ENCODE data around the gene EXTL2. TPM values are rescaled to one million over a fixed set of nuclear protein-coding genes. Genes with fewer than 3 reads are reported as not detected.
"Not testable (repeated sequence)": the region's sequence is repeated elsewhere in the genome, so short reads cannot be mapped to it uniquely, and the experiment has no call there.

The EXTL2 gene
- total and polyA plus RNA-seq, 2 donors, result 12.9 to 67.0 TPM

GRCh38 chr1:100891380-100891779 is 3.3 kb downstream of the EXTL2 start:
- no peak for DNase-seq (ENCODE audit: extremely low spot score)
- Histone ChIP-seq H3K4me3 (ENCODE audit: low read depth, low read length) (no peak overlapping the region), H3K4me1 (ENCODE audit: insufficient read depth) (no peaks in the 10 kb centered on the region), H3K36me3 (ENCODE audit: insufficient read depth) (peaks cover 2% of the 10 kb centered on the region), H3K27ac (ENCODE audit: low read depth) (no peak overlapping the region)
- WGBS, result 99% methylated on average over 1 of the region's 1 CpG

GRCh38 chr1:100889869-100890482 is 4.7 kb downstream of the EXTL2 start:
- H3K4me3 ChIP-seq (ENCODE audit: low read depth, low read length), result not testable (repeated sequence)

GRCh38 chr1:100889007-100889406 is 5.6 kb downstream of the EXTL2 start:
- WGBS, result 99% methylated on average over 1 of the region's 1 CpG

More at GRCh38 chr1:100889869-100890482, 4.7 kb downstream of the EXTL2 start:
- not testable (repeated sequence) for H3K27ac ChIP-seq (ENCODE audit: low read depth); H3K4me1 ChIP-seq (ENCODE audit: insufficient read depth); H3K36me3 ChIP-seq (ENCODE audit: insufficient read depth); DNase-seq (ENCODE audit: extremely low spot score)
- WGBS, result 100% methylated on average over 2 of the region's 2 CpGs

GRCh38 chr1:100883963-100884362 is 10.7 kb downstream of the EXTL2 start:
- no peaks in the 10 kb centered on the region for H3K4me1 ChIP-seq (ENCODE audit: insufficient read depth)
- H3K36me3 ChIP-seq (ENCODE audit: insufficient read depth), result peaks cover 2% of the 10 kb centered on the region
- DNase-seq (ENCODE audit: extremely low spot score), result no peak
- WGBS, result 61% methylated on average over 4 of the region's 4 CpGs
- H3K4me3 ChIP-seq (ENCODE audit: low read depth, low read length), result no peak overlapping the region
- H3K27ac ChIP-seq (ENCODE audit: low read depth), result no peak overlapping the region

More at GRCh38 chr1:100889007-100889406, 5.6 kb downstream of the EXTL2 start:
- not testable (repeated sequence) for H3K4me3 ChIP-seq (ENCODE audit: low read depth, low read length); H3K36me3 ChIP-seq (ENCODE audit: insufficient read depth); DNase-seq (ENCODE audit: extremely low spot score); H3K27ac ChIP-seq (ENCODE audit: low read depth); H3K4me1 ChIP-seq (ENCODE audit: insufficient read depth)

- H3K36me3 ChIP-seq (ENCODE audit: insufficient read depth), result no peaks in the 10 kb centered on the region
- WGBS, result 68% methylated on average over 2 of the region's 2 CpGs
- no peak overlapping the region for H3K4me3 ChIP-seq (ENCODE audit: low read depth, low read length)
- no peak for DNase-seq (ENCODE audit: extremely low spot score)
- no peak overlapping the region for H3K27ac ChIP-seq (ENCODE audit: low read depth)
- no peaks in the 10 kb centered on the region for H3K4me1 ChIP-seq (ENCODE audit: insufficient read depth)
Observed at GRCh38 chr1:100882698-100883097, 11.9 kb downstream of the EXTL2 start.

- Histone ChIP-seq H3K4me3 (ENCODE audit: low read depth, low read length) (no peak overlapping the region), H3K27ac (ENCODE audit: low read depth) (no peak overlapping the region), H3K36me3 (ENCODE audit: insufficient read depth) (no peaks in the 10 kb centered on the region), H3K4me1 (ENCODE audit: insufficient read depth) (no peaks in the 10 kb centered on the region)
- DNase-seq (ENCODE audit: extremely low spot score), result no peak
- 92% methylated on average over 3 of the region's 3 CpGs for WGBS
Observed at GRCh38 chr1:100881687-100882086, 13.0 kb downstream of the EXTL2 start.

GRCh38 chr1:100879422-100879821 is 15.2 kb downstream of the EXTL2 start:
- H3K4me1 ChIP-seq (ENCODE audit: insufficient read depth), result no peaks in the 10 kb centered on the region
- no peak for DNase-seq (ENCODE audit: extremely low spot score)
- no peak overlapping the region for H3K4me3 ChIP-seq (ENCODE audit: low read depth, low read length)
- no peaks in the 10 kb centered on the region for H3K36me3 ChIP-seq (ENCODE audit: insufficient read depth)
- no peak overlapping the region for H3K27ac ChIP-seq (ENCODE audit: low read depth)

- H3K4me1 ChIP-seq (ENCODE audit: insufficient read depth), result no peaks in the 10 kb centered on the region
- DNase-seq (ENCODE audit: extremely low spot score), result no peak
- no peaks in the 10 kb centered on the region for H3K36me3 ChIP-seq (ENCODE audit: insufficient read depth)
- no peak overlapping the region for H3K4me3 ChIP-seq (ENCODE audit: low read depth, low read length)
- no peak overlapping the region for H3K27ac ChIP-seq (ENCODE audit: low read depth)
Observed at GRCh38 chr1:100876291-100876690, 18.4 kb downstream of the EXTL2 start.

GRCh38 chr1:100875228-100875627 is 19.4 kb downstream of the EXTL2 start:
- no peaks in the 10 kb centered on the region for H3K4me1 ChIP-seq (ENCODE audit: insufficient read depth)

GRCh38 chr1:100874433-100874832 is 20.2 kb downstream of the EXTL2 start:
- Histone ChIP-seq H3K36me3 (ENCODE audit: insufficient read depth) (no peaks in the 10 kb centered on the region), H3K4me3 (ENCODE audit: low read depth, low read length) (no peak overlapping the region), H3K27ac (ENCODE audit: low read depth) (no peak overlapping the region), H3K4me1 (ENCODE audit: insufficient read depth) (no peaks in the 10 kb centered on the region)
- no peak for DNase-seq (ENCODE audit: extremely low spot score)
- WGBS, result 57% methylated on average over 2 of the region's 2 CpGs

More at GRCh38 chr1:100875228-100875627, 19.4 kb downstream of the EXTL2 start:
- Histone ChIP-seq H3K27ac (ENCODE audit: low read depth) (no peak overlapping the region), H3K4me3 (ENCODE audit: low read depth, low read length) (no peak overlapping the region), H3K36me3 (ENCODE audit: insufficient read depth) (no peaks in the 10 kb centered on the region)
- WGBS, result 83% methylated on average over 3 of the region's 3 CpGs
- DNase-seq (ENCODE audit: extremely low spot score), result no peak

- no peaks in the 10 kb centered on the region for H3K4me1 ChIP-seq (ENCODE audit: insufficient read depth)
- H3K4me3 ChIP-seq (ENCODE audit: low read depth, low read length), result no peak overlapping the region
- WGBS, result 79% methylated on average over 2 of the region's 2 CpGs
- no peaks in the 10 kb centered on the region for H3K36me3 ChIP-seq (ENCODE audit: insufficient read depth)
- no peak overlapping the region for H3K27ac ChIP-seq (ENCODE audit: low read depth)
- DNase-seq (ENCODE audit: extremely low spot score), result no peak
Observed at GRCh38 chr1:100869996-100870395, 24.6 kb downstream of the EXTL2 start.

- Histone ChIP-seq H3K4me3 (ENCODE audit: low read depth, low read length) (no peak overlapping the region), H3K36me3 (ENCODE audit: insufficient read depth) (no peaks in the 10 kb centered on the region), H3K27ac (ENCODE audit: low read depth) (no peak overlapping the region), H3K4me1 (ENCODE audit: insufficient read depth) (no peaks in the 10 kb centered on the region)
- WGBS, result 12% methylated on average over 7 of the region's 7 CpGs
- DNase-seq (ENCODE audit: extremely low spot score), result no peak
Observed at GRCh38 chr1:100868364-100868995, 26.2 kb downstream of the EXTL2 start.

- Histone ChIP-seq H3K36me3 (ENCODE audit: insufficient read depth) (no peaks in the 10 kb centered on the region), H3K4me1 (ENCODE audit: insufficient read depth) (no peaks in the 10 kb centered on the region), H3K27ac (ENCODE audit: low read depth) (no peak overlapping the region), H3K4me3 (ENCODE audit: low read depth, low read length) (no peak overlapping the region)
- 71% methylated on average over 2 of the region's 2 CpGs for WGBS
- no peak for DNase-seq (ENCODE audit: extremely low spot score)
Observed at GRCh38 chr1:100866901-100867206, 27.8 kb downstream of the EXTL2 start.

- H3K4me3 ChIP-seq (ENCODE audit: low read depth, low read length), result no peak overlapping the region
- DNase-seq (ENCODE audit: extremely low spot score), result no peak
- 20% methylated on average over 5 of the region's 5 CpGs for WGBS
Observed at GRCh38 chr1:100866041-100866900, 28.4 kb downstream of the EXTL2 start.

More at GRCh38 chr1:100866041-100866900, 28.4 kb downstream of the EXTL2 start:
- no peaks in the 10 kb centered on the region for H3K4me1 ChIP-seq (ENCODE audit: insufficient read depth)
- no peaks in the 10 kb centered on the region for H3K36me3 ChIP-seq (ENCODE audit: insufficient read depth)
- no peak overlapping the region for H3K27ac ChIP-seq (ENCODE audit: low read depth)
